Activated CD4-positive, alpha-beta T cell treated with anti-CD3 and anti-CD28 coated beads for 1 hour (primary cell): Measurements from ENCODE around the gene DSE.

ENCODE experiments used
- DNase-seq: peaks from one replicate; pipeline ENCODE4 v3.0.0-alpha.2; 2020

The DSE gene

GRCh38 chr6:116363759-116364158 lies 7.0 kb upstream of the DSE start:
- DNase-seq, result no peak

- DNase-seq, result no peak
Observed at GRCh38 chr6:116364321-116364720, 6.4 kb upstream of the DSE start.

GRCh38 chr6:116365743-116366142 lies 5.0 kb upstream of the DSE start:
- DNase-seq, result no peak

GRCh38 chr6:116366740-116367275 lies 3.9 kb upstream of the DSE start:
- no peak for DNase-seq

DNA sequence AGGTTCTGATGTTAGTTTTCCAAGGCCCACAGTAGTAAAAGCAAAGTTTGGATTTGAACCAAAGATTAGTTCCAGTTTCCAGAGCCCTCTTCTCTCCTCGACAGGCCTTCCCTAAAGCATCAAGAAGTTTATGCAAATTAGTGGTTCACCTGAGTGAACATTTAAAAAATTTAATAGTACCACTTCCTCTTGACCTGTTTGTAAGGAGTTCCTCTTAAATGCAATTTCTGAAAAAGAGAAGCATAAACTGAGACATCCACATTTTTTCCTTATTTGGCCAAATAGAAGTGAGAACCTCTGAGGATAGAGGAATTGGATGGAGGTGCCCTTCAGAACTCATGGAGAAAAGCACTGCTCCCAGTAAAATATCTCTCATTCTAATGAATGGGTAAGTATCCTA lies 1.2 kb upstream of the DSE start:
- no peak for DNase-seq

- no peak for DNase-seq
Observed at GRCh38 chr6:116369964-116370759, 585 bp upstream of the DSE start.

GRCh38 chr6:116371120-116371917 lies 572 bp downstream of the DSE start:
- DNase-seq, result no peak

DNA sequence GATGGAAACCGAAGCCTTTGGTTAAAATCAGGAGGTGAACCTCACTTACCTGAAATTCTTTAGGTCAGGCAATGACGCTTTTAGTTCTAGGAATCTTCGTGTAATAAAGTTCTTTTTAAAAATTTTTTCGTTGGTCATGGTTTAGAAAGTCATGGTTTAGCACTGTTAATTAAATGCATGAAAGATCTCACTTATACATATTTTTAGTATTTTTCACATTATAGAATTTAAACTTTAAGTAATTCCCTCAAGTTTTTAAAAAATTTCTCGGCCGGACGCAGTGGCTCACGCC lies 1.1 kb downstream of the DSE start:
- no peak for DNase-seq

DNA sequence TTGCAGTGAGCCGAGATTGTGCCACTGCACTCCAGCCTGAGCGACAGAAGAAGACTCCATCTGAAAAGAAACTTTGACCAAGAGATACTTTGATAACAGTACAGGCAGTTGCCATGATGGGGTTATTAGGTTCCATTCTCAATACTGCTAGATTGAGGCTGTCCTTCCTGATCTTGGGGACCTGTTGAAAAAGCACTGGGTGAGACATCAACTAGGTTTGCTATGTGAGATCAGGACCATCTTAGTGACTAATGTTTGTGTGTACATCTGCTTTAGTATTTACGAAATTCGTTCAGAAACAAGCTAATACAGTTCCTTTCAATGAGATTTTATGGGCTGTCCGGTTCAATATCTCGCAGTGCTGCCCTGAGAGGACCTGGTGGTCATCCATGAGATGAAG lies 2.6 kb downstream of the DSE start:
- no peak for DNase-seq

DNA sequence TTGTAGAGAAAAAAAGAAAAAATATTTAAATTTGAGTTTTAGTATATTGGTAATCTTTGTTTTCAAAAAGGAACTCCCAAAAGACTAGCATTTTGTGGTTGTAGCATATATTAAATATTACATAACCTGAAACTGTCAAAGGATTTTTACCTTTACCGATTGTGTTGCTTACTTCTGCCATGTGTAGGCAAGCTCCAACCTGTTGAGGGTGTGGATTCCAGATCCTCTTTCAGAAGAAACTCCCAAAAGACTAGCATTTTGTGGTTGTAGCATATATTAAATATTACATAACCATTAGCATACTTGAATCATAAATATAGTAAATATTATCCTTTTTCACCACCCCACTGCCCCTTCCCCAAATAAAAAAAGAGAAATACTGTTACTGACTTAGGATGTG lies 3.2 kb downstream of the DSE start:
- DNase-seq, result no peak

DNA sequence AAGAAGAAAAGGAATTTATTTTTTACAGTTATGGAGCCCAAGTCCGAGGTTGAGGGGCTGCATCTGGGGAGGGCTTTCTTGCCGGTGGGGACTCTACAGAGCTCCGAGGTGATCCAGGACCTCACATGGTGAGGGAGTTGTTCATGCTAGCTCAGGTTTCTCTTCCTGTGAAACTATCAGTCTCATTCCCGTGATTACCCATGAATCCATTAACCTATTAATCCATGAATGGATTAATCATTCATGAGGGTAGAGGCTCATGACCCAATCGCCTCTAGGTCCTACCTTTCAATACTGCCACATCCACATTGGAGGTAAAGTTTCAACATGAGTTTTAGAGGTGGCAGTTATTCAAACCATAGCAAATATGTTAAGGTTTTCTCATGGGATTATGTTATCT lies 3.8 kb downstream of the DSE start:
- DNase-seq, result no peak

DNA sequence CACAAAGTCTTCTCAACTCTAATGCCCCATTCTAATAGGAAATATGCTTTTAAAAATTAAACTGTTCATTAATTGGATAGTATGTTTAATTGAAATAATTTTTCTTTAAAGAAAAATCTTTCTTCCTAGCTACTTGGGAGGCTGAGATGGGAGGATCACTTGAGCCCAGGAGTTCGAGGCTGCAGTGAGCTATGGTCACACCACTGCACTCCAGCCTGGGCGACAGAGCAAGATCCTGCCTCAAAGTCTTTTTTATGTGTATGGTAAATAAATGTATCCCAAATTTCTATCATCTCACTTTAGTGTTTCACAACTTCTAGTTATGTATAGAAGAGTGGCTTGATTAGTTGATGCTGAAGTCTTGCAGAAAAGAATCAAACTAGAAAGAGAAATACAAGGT lies 4.5 kb downstream of the DSE start:
- no peak for DNase-seq

DNA sequence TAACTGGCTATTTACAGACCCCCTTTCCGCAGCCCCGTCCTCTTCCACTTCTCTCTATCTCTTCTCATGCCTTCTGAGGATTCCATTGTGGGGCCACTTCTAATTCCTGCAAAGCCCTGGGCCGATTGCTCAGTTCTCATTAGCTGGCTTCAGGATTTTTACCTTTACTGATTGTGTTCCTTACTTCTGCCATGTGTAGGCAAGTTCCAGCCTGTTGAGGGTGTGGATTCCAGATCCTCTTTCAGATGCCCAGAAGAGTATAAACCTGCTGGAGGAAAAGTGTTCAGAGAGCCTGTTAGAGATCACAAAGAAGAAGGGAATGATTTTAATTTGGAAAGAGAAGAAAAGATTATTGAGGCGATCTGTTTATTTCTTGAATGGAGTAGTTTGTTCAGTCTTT lies 5.4 kb downstream of the DSE start:
- no peak for DNase-seq

GRCh38 chr6:116379764-116380163 lies 9.0 kb downstream of the DSE start:
- no peak for DNase-seq

DNA sequence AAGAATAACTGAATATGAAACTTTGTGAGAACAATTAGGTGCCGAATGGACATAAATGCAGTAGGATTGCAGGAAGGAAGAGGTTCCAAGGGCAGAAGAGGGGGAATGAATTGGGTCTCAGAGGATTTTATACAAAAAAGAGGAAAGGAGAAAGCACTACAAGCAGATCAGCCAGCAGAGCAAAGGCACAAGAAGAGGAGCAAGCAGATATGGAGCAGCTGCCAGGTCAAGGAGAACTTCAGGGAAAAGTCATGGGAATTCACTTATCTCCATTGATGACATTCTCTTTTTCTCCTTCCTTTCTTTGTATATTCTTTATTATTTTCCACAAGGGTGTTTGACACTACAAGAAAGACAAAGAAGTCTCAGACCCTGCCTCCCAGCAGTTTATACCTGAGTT lies 9.6 kb downstream of the DSE start:
- DNase-seq, result no peak

GRCh38 chr6:116381000-116381399 lies 10.3 kb downstream of the DSE start:
- no peak for DNase-seq

DNA sequence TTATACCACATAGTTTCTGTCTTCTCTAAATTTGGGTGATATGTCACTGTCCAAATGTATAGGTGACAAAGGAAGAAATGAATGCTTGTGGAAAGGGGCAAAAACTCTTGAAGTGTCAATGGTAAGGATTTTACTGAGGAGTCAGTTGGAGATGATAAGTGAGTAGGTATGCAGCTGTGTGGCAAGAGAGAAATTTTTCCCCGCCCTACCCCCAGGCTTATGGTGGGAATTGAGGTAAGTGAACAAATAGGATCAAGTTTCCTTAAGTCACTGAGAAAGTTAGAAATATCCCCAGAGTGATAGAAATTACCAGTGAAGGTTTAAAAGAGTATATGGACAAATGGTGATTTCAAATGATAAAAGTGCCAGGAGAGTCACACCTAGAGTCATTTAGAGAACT lies 11.8 kb downstream of the DSE start:
- DNase-seq, result no peak

- no peak for DNase-seq
Observed at GRCh38 chr6:116384727-116385458, 14.1 kb downstream of the DSE start.

- no peak for DNase-seq
Observed at GRCh38 chr6:116385459-116385802, 14.7 kb downstream of the DSE start.

DNA sequence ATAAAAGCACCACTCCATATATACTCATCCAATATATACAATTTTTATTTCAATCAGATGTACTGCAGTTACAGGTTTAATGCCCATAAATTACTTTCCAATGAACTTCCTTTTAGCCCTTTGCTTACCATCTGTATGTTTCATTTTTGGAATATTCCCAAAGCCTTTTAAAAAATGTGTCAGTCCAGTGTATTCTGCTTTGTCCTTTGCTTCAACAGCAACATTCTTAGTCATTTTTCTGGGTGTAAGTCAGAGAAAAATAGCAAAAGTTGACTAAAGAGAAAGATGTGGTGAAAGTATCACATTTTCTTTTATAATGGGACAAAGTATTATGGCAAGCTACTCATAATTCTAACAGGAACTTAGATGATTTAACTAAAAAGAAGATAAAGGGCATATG lies 15.2 kb downstream of the DSE start:
- DNase-seq, result no peak

DNA sequence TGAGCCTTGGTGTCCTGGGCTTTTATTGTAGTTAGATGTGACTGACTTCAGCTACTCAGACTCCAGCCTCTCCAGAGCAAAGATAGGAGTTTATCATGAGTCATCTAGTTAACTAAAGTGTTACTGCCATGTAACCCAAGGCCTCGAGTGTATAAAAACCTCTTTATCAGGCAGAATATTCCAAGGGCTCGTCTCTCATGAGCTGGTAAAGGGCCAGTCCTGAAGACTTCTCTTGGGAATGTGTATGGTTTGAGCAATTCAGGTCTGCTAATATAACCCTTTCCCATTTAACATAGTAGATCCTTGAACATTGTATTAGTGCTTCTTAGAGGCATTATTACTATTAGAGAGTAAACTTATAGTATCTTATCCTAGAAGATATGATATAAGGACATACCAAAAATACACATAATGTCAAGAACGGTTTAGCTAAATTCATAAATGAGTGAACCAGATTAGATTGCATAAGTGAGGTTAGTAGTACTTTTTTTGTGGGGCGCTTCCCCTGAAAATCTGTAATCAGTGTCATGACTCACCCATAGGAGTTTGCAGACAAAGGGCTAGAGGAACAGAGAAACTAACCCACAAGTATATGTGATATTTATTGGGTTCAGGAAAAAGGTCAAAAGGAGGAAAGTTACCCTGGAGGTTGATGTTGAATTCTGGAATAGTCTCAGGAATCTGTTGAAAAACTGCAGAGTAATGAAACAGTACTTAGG lies 16.0 kb downstream of the DSE start:
- DNase-seq, result no peak

- no peak for DNase-seq
Observed at GRCh38 chr6:116387374-116387773, 16.6 kb downstream of the DSE start.

DNA sequence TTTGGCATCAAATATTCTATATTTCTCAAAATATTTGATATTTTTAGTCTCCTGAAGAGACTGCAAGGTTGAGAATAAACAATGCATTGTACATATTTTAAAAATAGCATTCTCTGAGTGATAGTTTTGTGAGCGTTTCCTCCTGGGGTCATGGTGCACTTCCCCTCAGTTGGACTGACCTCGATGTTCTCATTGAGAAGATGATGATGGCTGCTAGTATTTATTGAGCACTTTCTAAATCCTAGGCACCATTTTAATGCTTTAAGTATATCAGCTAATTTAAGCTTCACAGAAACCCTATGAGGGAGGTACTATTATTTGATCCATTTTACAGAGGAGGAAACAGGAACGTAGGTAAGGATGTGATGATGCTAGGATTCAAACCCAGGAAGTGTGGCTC lies 18.2 kb downstream of the DSE start:
- no peak for DNase-seq
